HUES64 (cell line): ENCODE data around the gene SLC16A14.

Source experiments
- H3K27ac ChIP-seq: 2 replicates; pipeline ENCODE4 v1.7.0; 2013; ENCODE audit warnings: low read depth, low read length, inconsistent platforms
- H3K27me3 ChIP-seq: 2 replicates; pipeline ENCODE4 v1.6.1; 2013; ENCODE audit warnings: mild to moderate bottlenecking, low read length; ENCODE audit not compliant: insufficient read depth
- H3K36me3 ChIP-seq: 2 replicates; pipeline ENCODE4 v1.6.1; 2013; ENCODE audit warnings: mild to moderate bottlenecking, low read length; ENCODE audit not compliant: insufficient read depth
- H3K4me1 ChIP-seq: 2 replicates; pipeline ENCODE4 v1.6.1; 2013; ENCODE audit warnings: mild to moderate bottlenecking, low read length, moderate library complexity; ENCODE audit not compliant: insufficient read depth
- H3K4me3 ChIP-seq: 2 replicates; pipeline ENCODE4 v1.5.1; 2013; ENCODE audit warnings: mild to moderate bottlenecking, low read length, moderate library complexity
- H3K9ac ChIP-seq: 2 replicates; pipeline ENCODE4 v1.6.1; 2013; ENCODE audit warnings: mild to moderate bottlenecking, low read depth, low read length
- H3K9me3 ChIP-seq: 2 replicates; pipeline ENCODE4 v1.6.1; 2013; ENCODE audit warnings: low read depth, low read length; ENCODE audit not compliant: insufficient read depth
- WGBS: fragments of 150-250, 120-280 bp; methylation state at CpG from one replicate; pipeline ENCODE4 v1.1.7; 2013; ENCODE audit warnings: missing lambda C conversion rate; 5-methylcytosine and 5-hydroxymethylcytosine counted together

SLC16A14 gene

GRCh38 chr2:229996320-229996719 is 72.4 kb downstream of the SLC16A14 start:
- no peaks in the 10 kb centered on the region for H3K36me3 ChIP-seq
- no peak overlapping the region for H3K27ac ChIP-seq
- 96% methylated on average over 4 of the region's 4 CpGs for WGBS
- H3K4me1 ChIP-seq = no peaks in the 10 kb centered on the region
- H3K9ac ChIP-seq = no peak overlapping the region
- no peaks in the 10 kb centered on the region for H3K9me3 ChIP-seq
- H3K27me3 ChIP-seq = no peaks in the 10 kb centered on the region
- H3K4me3 ChIP-seq = no peak overlapping the region

- Histone ChIP-seq H3K9me3 (no peaks in the 10 kb centered on the region), H3K9ac (no peak overlapping the region), H3K27me3 (no peaks in the 10 kb centered on the region), H3K4me3 (no peak overlapping the region), H3K36me3 (no peaks in the 10 kb centered on the region), H3K27ac (no peak overlapping the region), H3K4me1 (no peaks in the 10 kb centered on the region)
- 94% methylated on average over 5 of the region's 6 CpGs for WGBS
Observed at GRCh38 chr2:229993236-229993635, 75.5 kb downstream of the SLC16A14 start.
